GM19239 (cell line): ENCODE data around the gene LHFPL3.
A peak's percentile ranks its signal among the peaks of the same experiment; 100 is the strongest.

Experiments used
- DNase-seq: peaks from one replicate; pipeline ENCODE4 v3.0.0; 2011; ENCODE audit warnings: low spot score; ENCODE audit not compliant: insufficient read length
- FAIRE-seq: peaks from 2 replicates; lab custom pipeline; 2011; peaks lifted over from hg19 to GRCh38; lab: Jason Lieb, UNC

The LHFPL3 gene

GRCh38 chr7:104940023-104940710 lies 611.8 kb downstream of the LHFPL3 start:
- DNase-seq = no peak
- no peak for FAIRE-seq

- DNase-seq = peak; percentile 36
- FAIRE-seq = peak; percentile 88
These were observed 615.3 kb downstream of the LHFPL3 start for GRCh38 chr7:104943502-104944343.

GRCh38 chr7:104945599-104945956 lies 617.2 kb downstream of the LHFPL3 start:
- DNase-seq (no peak), FAIRE-seq (no peak)

DNA sequence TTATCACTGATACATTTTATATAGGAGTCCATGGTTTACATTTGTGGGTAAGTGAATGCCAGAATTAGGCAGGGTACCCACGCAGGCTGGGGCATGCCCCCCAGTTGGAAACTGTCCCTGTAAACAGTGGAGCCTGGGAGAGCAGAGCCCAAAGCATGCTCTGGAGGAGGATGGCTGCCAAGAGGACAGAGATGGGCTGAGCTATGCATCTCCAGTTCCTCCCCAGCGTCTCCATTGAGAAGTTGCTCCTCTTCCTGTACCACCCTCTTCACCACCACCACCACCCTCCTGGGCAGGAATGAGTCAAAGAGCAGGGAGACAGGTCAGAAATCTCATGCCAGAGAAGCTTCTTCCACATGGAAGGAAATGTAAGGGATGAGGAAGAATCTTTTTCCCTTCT lies 617.9 kb downstream of the LHFPL3 start:
- FAIRE-seq (no peak), DNase-seq (no peak)

DNA sequence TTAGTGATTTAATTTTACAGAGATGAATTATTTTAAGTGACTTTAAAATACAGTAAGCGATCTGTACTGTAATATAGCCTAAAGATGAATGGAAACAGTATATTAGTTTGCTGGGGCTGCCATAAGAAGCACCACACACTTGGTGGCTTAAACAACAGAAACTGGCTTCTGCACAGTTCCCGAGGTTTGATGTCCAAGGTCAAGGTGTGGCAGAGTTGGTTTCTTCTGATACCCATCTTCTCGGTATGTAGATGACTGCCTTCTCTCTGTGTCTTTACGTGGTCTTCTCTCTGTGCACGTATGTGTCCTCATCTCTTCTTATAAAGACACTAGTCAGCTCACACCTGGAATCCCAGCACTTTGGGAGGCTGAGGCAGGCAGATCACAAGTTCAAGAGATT lies 621.6 kb downstream of the LHFPL3 start:
- no peak for DNase-seq
- no peak for FAIRE-seq

DNA sequence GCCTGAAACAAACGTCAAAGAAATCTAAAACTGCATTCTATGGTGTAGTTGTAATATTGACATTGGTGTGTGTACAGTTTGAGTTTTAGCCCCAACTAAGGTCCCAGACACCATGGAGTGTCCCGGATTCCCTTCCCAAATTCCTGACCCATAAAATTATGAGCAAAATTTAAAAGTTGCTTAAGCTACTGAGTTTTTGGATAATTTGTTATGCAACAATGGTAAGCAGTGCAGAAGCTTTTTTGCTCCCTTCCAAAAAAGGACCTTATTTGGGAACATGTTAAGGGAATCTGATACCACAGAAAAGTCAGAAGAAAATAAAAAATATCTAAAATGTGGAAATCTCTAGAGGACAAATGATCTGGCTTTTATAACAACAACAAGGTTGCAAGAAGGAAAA lies 622.4 kb downstream of the LHFPL3 start:
- FAIRE-seq = no peak
- no peak for DNase-seq

- FAIRE-seq (no peak), DNase-seq (no peak)
These were observed 623.1 kb downstream of the LHFPL3 start for GRCh38 chr7:104951546-104951945.

GRCh38 chr7:104955276-104955675 lies 626.9 kb downstream of the LHFPL3 start:
- FAIRE-seq (no peak), DNase-seq (no peak)
